GM12875 (cell line): Measurements from ENCODE around the gene SLC12A1.

Experiments used
- H3K4me3 ChIP-seq: one replicate; pipeline ENCODE4 v1.5.1; 2011; ENCODE audit warnings: low read depth, low read length, control low read depth
- TF ChIP-seq, protein P1 (sequence below): IDR thresholded peaks from 2 replicates; pipeline ENCODE4 v1.5.1; 2011; ENCODE audit warnings: low read depth, mild to moderate bottlenecking, control low read depth, inconsistent platforms, low read length, moderate library complexity, borderline replicate concordance; ENCODE audit not compliant: insufficient read depth

Gene SLC12A1

DNA sequence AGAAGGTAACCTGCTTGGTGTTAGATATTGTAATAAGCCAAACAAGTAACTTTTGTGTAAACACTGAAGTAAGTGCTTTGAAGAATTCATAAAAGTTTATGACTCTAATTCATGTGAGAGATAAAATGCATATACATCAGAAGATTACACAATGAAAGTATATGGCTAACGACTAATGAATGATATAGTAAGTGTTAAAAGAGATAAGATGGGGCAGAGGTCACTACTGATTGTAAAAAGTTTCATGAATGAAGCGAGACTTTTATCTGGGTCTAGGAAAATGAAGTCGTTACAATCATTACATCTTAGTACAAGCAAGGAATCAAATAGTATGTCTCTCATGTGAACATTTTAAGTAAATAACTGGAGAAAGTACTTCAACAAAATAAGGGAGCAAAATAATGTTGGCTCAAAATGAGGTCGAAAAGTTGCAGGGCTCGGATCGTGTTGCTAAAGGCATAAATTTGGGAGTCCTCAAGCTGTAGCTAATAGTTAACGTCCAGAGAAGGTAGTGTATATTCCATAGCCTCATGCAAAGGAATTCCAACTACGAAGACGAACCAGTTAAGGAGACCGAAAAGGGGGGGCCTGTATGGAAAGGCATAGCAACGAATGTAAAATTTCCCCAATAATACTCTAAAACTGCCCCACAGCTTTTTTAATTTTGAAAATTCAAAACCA is 124.1 kb downstream of the SLC12A1 start:
- TF ChIP-seq, protein P1, sequence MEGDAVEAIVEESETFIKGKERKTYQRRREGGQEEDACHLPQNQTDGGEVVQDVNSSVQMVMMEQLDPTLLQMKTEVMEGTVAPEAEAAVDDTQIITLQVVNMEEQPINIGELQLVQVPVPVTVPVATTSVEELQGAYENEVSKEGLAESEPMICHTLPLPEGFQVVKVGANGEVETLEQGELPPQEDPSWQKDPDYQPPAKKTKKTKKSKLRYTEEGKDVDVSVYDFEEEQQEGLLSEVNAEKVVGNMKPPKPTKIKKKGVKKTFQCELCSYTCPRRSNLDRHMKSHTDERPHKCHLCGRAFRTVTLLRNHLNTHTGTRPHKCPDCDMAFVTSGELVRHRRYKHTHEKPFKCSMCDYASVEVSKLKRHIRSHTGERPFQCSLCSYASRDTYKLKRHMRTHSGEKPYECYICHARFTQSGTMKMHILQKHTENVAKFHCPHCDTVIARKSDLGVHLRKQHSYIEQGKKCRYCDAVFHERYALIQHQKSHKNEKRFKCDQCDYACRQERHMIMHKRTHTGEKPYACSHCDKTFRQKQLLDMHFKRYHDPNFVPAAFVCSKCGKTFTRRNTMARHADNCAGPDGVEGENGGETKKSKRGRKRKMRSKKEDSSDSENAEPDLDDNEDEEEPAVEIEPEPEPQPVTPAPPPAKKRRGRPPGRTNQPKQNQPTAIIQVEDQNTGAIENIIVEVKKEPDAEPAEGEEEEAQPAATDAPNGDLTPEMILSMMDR, result no peak
- peak overlapping the region; percentile 77 for H3K4me3 ChIP-seq

DNA sequence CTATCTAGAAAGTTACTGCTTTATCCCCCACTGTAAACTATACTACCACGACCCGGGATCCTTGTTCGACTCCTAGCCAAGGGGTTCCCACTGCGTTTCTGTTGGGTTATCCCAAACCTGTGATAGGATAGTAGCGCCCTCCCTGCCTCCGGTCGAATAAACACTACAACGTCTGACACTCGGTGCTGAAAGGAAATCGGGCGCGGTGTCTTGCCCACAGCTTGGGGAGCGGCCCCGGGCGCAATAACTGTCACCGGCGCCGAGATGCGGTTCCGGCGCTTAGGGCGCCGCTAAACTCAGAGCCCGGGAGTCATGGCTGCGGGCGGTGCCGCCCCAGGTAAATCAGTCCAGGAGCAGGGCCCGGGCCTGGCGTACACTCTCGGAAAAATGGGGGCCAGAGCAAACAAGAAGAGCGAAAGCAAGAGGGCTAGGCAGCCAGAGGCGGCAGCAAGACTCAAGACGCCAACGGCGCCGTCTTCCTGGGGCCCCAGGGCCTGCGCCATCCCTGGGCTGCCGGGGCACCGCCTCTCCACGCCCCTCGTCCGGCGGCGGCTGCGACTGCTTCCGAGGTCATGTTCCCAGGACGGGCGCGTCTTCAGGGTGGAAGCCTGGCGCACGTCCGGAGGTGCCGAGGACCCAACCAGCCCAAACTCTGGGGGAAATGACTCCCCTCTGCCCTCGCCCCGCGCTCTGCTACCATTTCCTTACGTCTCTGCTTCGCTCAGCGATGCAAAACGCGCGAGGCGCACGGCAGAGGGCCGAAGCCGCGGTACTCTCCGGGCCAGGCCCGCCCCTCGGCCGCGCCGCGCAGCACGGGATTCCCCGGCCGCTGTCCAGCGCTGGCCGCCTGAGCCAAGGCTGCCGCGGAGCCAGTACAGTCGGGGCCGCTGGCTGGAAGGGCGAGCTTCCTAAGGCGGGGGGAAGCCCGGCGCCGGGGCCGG is 125.0 kb downstream of the SLC12A1 start, which contains the start of gene DUT:
TSS of gene DUT (plus strand) at position 575 of the 941 bp plus-strand sequence. CDS start at position 662, 87 bp downstream.
- peak within 1 kb of the TSS; percentile 77 for H3K4me3 ChIP-seq
- TF ChIP-seq, protein P1, result no peak

DNA sequence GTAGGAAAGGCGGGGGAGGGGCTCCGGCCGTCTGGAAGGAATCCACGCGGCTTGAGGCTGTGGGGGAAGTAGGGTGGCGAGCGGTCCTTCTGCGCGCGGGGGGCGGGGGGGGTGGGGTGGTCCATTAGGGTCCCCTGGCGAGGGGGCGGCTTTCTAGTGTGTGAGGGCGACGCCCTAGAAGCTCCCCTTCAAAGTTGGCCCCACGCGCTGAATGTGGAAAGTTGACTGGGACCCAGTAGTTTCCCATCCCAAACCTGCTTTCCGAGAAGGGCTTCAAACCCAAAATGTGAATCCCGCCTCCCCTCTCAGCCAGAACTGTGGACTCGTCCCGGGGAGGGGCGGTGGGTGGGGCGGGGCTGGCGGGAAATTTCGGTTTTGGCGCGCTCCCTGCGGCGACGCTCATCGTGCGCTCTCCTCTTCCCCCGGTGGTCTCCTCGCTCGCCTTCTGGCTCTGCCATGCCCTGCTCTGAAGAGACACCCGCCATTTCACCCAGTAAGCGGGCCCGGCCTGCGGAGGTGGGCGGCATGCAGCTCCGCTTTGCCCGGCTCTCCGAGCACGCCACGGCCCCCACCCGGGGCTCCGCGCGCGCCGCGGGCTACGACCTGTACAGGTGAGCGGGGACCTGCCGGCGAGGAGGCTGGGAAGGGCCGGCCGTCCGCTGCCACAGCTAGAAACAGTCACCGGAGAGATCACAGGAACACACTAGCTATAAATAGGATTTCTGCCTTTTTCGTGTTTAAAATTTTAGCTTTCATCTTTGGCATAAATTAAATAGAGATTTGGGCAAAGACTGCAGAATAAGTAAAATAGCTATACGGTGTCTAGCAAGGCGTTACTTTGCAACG is 125.9 kb downstream of the SLC12A1 start:
- H3K4me3 ChIP-seq, result peak overlapping the region; percentile 77
- TF ChIP-seq, protein P1, result no peak

DNA sequence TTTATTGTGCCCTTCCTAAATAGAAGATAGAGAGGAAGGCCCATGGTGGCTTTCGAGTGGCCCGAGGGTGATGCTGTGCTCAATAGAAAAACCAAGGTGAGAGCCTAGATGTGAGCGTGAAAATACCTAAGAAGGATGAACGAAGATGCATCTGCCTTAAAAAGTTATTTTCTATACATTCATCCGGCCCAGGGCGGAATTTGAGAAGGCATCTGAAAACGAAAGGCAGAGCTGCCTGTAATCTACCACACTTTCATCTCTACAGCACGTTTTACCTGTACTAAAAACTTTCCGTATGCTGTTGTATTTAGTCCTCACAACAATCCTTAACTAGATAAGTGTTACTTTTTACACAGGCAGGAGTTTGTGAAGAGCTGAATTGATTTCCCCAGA is 126.5 kb downstream of the SLC12A1 start:
- TF ChIP-seq, protein P1, result no peak
- peak overlapping the region; percentile 77 for H3K4me3 ChIP-seq

DNA sequence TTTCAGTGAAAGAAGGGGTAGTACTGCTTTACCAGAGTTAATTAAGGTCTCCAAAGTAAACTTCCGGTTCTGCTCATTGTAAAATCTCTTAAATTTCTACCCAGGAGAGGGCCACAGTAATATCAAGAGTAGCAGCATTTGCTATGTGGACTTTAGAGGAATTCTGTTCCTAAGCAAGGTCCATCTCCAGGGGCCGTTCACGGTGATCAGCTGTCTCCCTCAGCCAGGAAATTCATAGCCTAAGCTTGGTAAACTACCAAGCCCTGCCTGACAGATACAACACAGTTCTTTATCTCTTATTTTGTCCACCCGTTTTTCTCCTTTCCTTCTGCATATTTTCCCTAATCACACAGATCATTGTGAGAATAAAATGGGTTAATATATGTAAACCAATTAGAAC is 127.4 kb downstream of the SLC12A1 start:
- TF ChIP-seq, protein P1, result no peak
- peak overlapping the region; percentile 77 for H3K4me3 ChIP-seq

DNA sequence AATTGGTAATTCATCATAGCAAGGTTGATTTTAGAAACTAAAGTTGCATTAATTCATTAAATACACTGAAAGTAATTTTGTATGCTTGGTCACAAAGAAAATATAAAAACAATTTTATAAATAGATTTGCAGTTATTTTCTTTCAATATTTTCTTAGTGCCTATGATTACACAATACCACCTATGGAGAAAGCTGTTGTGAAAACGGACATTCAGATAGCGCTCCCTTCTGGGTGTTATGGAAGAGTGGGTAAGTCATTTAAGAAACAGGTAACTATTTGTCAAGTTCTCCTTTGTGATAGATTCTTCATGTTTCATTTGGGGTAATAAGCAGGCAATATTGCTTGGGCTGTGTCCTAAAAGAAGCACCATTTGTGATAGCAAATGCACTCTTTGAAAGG is 128.2 kb downstream of the SLC12A1 start:
- no peak overlapping the region for H3K4me3 ChIP-seq
- TF ChIP-seq, protein P1, result no peak
